MM.1S (cell line): ENCODE data around the gene EDAR.

Experiments
- DNase-seq: peaks from one replicate; pipeline ENCODE4 v3.0.0-alpha.2; 2015
- H2AFZ ChIP-seq: fragments of 300-600 bp; sonication (generic); 2 replicates; pipeline ENCODE4 v1.6.0; 2016; ENCODE audit warnings: antibody characterized with exemption, low read length
- H3F3A ChIP-seq: fragments of 300-600 bp; sonication (generic); 2 replicates; pipeline ENCODE4 v1.6.1; 2016; ENCODE audit warnings: mild to moderate bottlenecking, antibody characterized with exemption, low read length, moderate library complexity, mixed read lengths; ENCODE audit not compliant: insufficient read depth
- H3K27ac ChIP-seq: fragments of 300-600 bp; sonication (generic); 2 replicates; pipeline ENCODE4 v1.5.1; 2016; ENCODE audit warnings: mild to moderate bottlenecking, low read length
- H3K27me3 ChIP-seq: fragments of 300-600 bp; sonication (generic); replicated peaks from 2 replicates; pipeline ENCODE4 v1.6.0; 2016; ENCODE audit warnings: low read length; ENCODE audit not compliant: insufficient read depth
- H3K36me3 ChIP-seq: fragments of 300-600 bp; sonication (generic); replicated peaks from 2 replicates; pipeline ENCODE4 v1.6.1; 2016; ENCODE audit warnings: mild to moderate bottlenecking, low read length, mixed read lengths; ENCODE audit not compliant: insufficient read depth
- H3K4me1 ChIP-seq: fragments of 300-600 bp; sonication (generic); 2 replicates; pipeline ENCODE4 v1.6.1; 2016; ENCODE audit warnings: low read length, mixed read lengths
- H3K4me2 ChIP-seq: fragments of 300-600 bp; sonication (generic); 2 replicates; pipeline ENCODE4 v1.6.0; 2016; ENCODE audit warnings: low read depth, low read length
- H3K4me3 ChIP-seq: fragments of 300-600 bp; sonication (generic); 2 replicates; pipeline ENCODE4 v1.5.1; 2016; ENCODE audit warnings: low read length, mixed read lengths
- H3K79me2 ChIP-seq: fragments of 300-600 bp; sonication (generic); 2 replicates; pipeline ENCODE4 v1.6.1; 2016; ENCODE audit warnings: mixed run types, low read length, mixed read lengths
- H3K9ac ChIP-seq: fragments of 300-600 bp; sonication (generic); 2 replicates; pipeline ENCODE4 v1.6.1; 2016; ENCODE audit warnings: low read length, mixed read lengths
- H3K9me2 ChIP-seq: fragments of 300-600 bp; sonication (generic); replicated peaks from 2 replicates; pipeline ENCODE4 v1.6.1; 2016; ENCODE audit warnings: mild to moderate bottlenecking, low read length, mixed read lengths; ENCODE audit not compliant: insufficient read depth
- H3K9me3 ChIP-seq: fragments of 300-600 bp; sonication (generic); replicated peaks from 2 replicates; pipeline ENCODE4 v1.6.1; 2016; ENCODE audit warnings: mild to moderate bottlenecking, low read length, mixed read lengths; ENCODE audit not compliant: insufficient read depth
- H4K20me1 ChIP-seq: fragments of 300-600 bp; sonication (generic); 2 replicates; pipeline ENCODE4 v1.6.1; 2016; ENCODE audit warnings: mild to moderate bottlenecking, low read length, moderate library complexity, mixed read lengths; ENCODE audit not compliant: insufficient read depth
- EZH2 ChIP-seq: fragments of 300-600 bp; sonication (generic); optimal IDR thresholded peaks from 2 replicates; pipeline ENCODE3; 2017; ENCODE audit warnings: low read depth, mild to moderate bottlenecking, antibody characterized with exemption, low read length, mixed read lengths
- EZH2phosphoT487 ChIP-seq: fragments of 300-600 bp; sonication (generic); IDR thresholded peaks from 2 replicates; pipeline ENCODE4 v1.6.1; 2018; ENCODE audit warnings: antibody characterized with exemption, low read length
- TF ChIP-seq, protein P1 (sequence below): fragments of 300-600 bp; sonication (generic); IDR thresholded peaks from 2 replicates; pipeline ENCODE4 v1.5.1; 2016; ENCODE audit warnings: antibody characterized with exemption, low read length, mixed read lengths

EDAR gene

DNA sequence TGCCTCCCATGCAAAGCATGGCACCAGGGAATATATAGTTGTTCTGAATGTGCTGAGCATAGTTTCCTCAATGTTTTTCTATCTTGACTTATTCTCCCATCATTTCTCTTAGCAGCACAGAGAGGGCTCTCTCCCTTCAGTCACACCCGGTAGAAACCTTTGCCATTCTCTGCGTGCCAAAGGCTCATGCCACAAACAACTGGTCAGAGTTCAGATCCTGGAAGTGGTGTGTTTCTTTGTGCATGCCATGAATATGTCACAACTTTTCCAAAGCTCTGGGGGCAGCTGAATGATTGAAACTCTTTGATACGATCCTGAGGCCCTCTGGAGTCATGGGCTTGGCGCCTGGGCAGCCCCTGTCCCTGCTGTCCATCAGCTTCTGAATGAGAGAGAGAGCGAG lies 28.0 kb upstream of the EDAR start:
- H3K9me3 ChIP-seq, result no peaks in the 10 kb centered on the region
- H3K9ac ChIP-seq, result no peak overlapping the region
- no peak overlapping the region for H2AFZ ChIP-seq
- H3K4me1 ChIP-seq, result no peaks in the 10 kb centered on the region
- H3K27ac ChIP-seq, result no peak overlapping the region
- H3K4me3 ChIP-seq, result no peak overlapping the region
- DNase-seq, result no peak
- TF ChIP-seq EZH2 (no peak), EZH2phosphoT487 (no peak)
- TF ChIP-seq, protein P1, sequence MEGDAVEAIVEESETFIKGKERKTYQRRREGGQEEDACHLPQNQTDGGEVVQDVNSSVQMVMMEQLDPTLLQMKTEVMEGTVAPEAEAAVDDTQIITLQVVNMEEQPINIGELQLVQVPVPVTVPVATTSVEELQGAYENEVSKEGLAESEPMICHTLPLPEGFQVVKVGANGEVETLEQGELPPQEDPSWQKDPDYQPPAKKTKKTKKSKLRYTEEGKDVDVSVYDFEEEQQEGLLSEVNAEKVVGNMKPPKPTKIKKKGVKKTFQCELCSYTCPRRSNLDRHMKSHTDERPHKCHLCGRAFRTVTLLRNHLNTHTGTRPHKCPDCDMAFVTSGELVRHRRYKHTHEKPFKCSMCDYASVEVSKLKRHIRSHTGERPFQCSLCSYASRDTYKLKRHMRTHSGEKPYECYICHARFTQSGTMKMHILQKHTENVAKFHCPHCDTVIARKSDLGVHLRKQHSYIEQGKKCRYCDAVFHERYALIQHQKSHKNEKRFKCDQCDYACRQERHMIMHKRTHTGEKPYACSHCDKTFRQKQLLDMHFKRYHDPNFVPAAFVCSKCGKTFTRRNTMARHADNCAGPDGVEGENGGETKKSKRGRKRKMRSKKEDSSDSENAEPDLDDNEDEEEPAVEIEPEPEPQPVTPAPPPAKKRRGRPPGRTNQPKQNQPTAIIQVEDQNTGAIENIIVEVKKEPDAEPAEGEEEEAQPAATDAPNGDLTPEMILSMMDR, result no peak
- H3K9me2 ChIP-seq, result no peaks in the 10 kb centered on the region
- H3K79me2 ChIP-seq, result no peaks in the 10 kb centered on the region
- no peaks in the 10 kb centered on the region for H3F3A ChIP-seq
- no peaks in the 10 kb centered on the region for H3K36me3 ChIP-seq
- H3K27me3 ChIP-seq, result no peaks in the 10 kb centered on the region
- H3K4me2 ChIP-seq, result no peak overlapping the region
- H4K20me1 ChIP-seq, result no peaks in the 10 kb centered on the region

GRCh38 chr2:109016376-109016775 lies 27.4 kb upstream of the EDAR start:
- H3K36me3 ChIP-seq, result no peaks in the 10 kb centered on the region
- no peak overlapping the region for H3K27ac ChIP-seq
- H2AFZ ChIP-seq, result no peak overlapping the region
- H3K9me3 ChIP-seq, result no peaks in the 10 kb centered on the region
- TF ChIP-seq EZH2phosphoT487, result no peak
- TF ChIP-seq, protein P1, result no peak
- TF ChIP-seq EZH2, result no peak
- H3K4me1 ChIP-seq, result no peaks in the 10 kb centered on the region
- no peak overlapping the region for H3K4me3 ChIP-seq
- H3K9ac ChIP-seq, result no peak overlapping the region
- no peaks in the 10 kb centered on the region for H3K27me3 ChIP-seq
- no peak overlapping the region for H3K4me2 ChIP-seq
- no peaks in the 10 kb centered on the region for H3K79me2 ChIP-seq
- no peaks in the 10 kb centered on the region for H3K9me2 ChIP-seq
- no peak for DNase-seq
- H3F3A ChIP-seq, result no peaks in the 10 kb centered on the region
- H4K20me1 ChIP-seq, result no peaks in the 10 kb centered on the region

DNA sequence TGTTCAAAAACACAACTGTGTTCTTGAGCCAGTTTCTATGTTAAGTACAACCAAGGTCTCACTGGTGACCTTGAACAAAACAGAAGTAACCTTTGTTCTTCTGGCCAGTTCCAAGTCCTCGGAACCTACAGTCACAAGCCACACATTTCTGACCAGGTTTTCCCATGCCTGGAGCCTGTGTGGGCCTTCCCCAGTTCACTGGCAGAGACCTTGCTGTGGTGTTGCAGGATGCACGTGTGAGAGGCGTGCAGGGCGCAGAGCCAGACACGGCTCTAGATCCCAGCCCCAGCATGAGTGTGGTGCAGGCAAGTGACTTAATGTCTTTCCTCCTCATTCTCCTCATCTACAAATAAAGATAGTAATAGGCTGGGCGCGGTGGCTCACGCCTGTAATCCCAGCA lies 25.5 kb upstream of the EDAR start:
- Histone ChIP-seq H3K36me3 (no peaks in the 10 kb centered on the region), H3K27me3 (no peaks in the 10 kb centered on the region), H3K4me3 (no peak overlapping the region), H3K9me3 (no peaks in the 10 kb centered on the region), H3K4me1 (no peaks in the 10 kb centered on the region), H3K79me2 (no peaks in the 10 kb centered on the region), H4K20me1 (no peaks in the 10 kb centered on the region), H3K27ac (no peak overlapping the region), H3K4me2 (no peak overlapping the region), H3K9ac (no peak overlapping the region), H3F3A (no peaks in the 10 kb centered on the region), H3K9me2 (no peaks in the 10 kb centered on the region), H2AFZ (no peak overlapping the region)
- DNase-seq, result no peak
- TF ChIP-seq, protein P1, result no peak
- TF ChIP-seq EZH2 (no peak), EZH2phosphoT487 (no peak)

DNA sequence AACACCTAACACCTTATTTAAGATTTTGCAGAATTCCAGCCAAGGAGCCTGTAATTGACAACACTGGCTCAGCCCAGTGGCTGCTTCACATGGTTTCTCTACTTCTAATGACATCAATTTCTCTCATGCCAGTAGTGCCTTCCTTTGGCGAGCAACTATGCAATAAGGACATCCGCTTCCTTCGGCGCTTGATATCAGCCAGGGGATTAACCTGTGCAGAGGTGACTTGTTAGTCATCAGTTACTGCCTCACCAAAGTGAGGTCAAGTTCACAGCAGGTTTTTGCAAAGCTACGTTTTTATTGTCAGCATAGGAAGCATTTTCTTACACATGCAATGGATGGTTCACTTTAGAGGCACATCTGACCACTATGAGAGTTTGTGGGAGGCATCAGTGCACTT lies 24.0 kb upstream of the EDAR start:
- Histone ChIP-seq H3K27me3 (no peaks in the 10 kb centered on the region), H3K9ac (no peak overlapping the region), H2AFZ (no peak overlapping the region), H3K36me3 (no peaks in the 10 kb centered on the region), H3K4me2 (no peak overlapping the region), H3K4me1 (no peaks in the 10 kb centered on the region), H3K27ac (no peak overlapping the region), H3K4me3 (no peak overlapping the region), H3K79me2 (no peaks in the 10 kb centered on the region), H4K20me1 (no peaks in the 10 kb centered on the region), H3K9me2 (no peaks in the 10 kb centered on the region), H3F3A (no peaks in the 10 kb centered on the region), H3K9me3 (no peaks in the 10 kb centered on the region)
- no peak for DNase-seq
- TF ChIP-seq EZH2phosphoT487 (no peak), EZH2 (no peak)
- TF ChIP-seq, protein P1, result no peak
